GM18861 (cell line): Measurements from ENCODE around the gene ELK4.

Experiments
- ATAC-seq: cut with Tn5 transposase; IDR thresholded peaks from one replicate; pipeline ENCODE4 v1.9.1; 2021; ENCODE audit not compliant: unreplicated experiment

The ELK4 gene

GRCh38 chr1:205583461-205584130 lies 48.2 kb downstream of the ELK4 start:
- no peak for ATAC-seq

GRCh38 chr1:205582471-205583291 lies 49.1 kb downstream of the ELK4 start:
- ATAC-seq: no peak

GRCh38 chr1:205582046-205582445 lies 49.8 kb downstream of the ELK4 start:
- no peak for ATAC-seq

GRCh38 chr1:205581321-205581980 lies 50.4 kb downstream of the ELK4 start:
- no peak for ATAC-seq

GRCh38 chr1:205580923-205581180 lies 51.0 kb downstream of the ELK4 start:
- no peak for ATAC-seq

DNA sequence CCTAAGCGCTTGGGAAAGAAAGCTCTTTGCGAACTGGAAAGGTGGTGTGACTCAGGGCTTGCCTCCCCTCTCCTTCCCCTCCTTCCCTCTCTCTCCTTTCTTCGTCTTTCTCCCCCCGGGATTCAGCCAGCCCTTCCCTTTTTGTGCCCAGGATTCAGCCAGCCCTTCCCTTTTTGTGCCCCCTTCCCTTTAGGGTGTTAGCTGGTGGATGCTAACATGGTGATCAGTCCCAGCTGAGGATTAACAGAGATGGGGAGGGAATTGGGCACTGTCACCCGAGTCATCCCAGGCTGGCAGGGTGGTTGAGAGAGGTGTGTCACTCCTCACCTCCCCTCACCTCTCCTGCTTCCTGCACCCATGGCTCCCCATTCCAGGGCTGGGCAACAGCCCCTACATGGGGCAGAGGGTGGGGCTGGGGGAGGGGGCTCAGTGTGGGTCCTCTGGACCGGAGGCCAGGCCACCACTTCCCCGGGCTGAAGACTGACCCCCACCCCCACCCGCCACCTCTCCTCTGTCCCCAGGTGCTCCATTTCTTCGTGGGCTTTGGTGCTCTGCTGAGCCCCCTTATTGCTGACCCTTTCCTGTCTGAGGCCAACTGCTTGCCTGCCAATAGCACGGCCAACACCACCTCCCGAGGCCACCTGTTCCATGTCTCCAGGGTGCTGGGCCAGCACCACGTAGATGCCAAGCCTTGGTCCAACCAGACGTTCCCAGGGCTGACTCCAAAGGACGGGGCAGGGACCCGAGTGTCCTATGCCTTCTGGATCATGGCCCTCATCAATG lies 51.5 kb downstream of the ELK4 start:
- ATAC-seq: no peak

DNA sequence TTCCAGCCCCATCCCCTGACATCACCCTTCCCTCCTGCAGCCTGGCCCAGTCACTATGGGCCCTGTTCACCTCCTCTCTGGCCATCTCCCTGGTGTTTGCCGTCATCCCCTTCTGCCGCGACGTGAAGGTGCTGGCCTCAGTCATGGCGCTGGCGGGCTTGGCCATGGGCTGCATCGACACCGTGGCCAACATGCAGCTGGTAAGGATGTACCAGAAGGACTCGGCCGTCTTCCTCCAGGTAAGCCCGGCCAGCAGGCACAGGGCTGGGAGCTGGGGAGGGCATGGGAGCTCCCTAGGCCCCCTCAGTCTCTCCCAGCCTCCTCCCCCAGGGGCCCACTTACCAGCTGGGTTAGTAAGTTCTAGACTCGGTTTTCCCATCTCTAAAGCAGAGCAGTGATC lies 52.1 kb downstream of the ELK4 start:
- no peak for ATAC-seq

GRCh38 chr1:205578780-205579571 lies 52.8 kb downstream of the ELK4 start:
- ATAC-seq: no peak

DNA sequence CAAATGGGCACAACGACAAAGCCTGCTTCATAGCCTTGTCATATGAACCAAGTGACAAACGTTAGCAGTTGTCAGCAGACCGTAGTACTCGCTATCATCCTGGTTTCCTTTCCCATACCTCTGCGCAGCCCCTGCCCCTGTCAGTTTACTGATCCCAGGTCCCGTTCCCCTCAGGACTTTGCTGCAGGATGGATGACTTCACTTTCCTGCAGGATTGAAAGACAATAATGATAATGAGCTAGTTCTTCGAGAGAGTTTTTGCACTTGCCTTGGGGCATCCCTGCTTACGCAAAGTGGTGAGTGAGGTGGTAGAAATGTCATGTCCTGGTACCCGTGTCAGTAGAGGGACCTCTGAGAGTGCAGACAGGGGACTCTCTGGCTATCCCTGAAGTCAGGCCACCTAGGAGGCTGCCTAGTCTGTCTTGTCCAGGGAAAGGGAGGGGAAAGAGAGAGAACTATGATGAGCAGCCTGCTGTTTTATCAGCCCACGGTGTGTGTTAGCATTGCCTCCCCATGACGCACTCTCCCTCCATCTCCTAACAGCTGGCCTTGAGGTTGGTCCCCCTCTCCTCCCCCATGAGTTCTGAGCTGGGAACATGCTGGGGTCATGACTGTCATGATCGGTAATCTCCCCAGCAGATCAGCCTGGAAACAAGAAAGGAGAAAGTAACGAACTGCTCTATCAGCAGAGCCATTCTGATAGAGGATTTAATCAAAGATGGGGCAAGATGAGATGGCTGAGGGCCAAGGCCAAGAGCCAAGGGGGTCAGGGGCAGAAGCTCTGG lies 53.7 kb downstream of the ELK4 start:
- no peak for ATAC-seq

DNA sequence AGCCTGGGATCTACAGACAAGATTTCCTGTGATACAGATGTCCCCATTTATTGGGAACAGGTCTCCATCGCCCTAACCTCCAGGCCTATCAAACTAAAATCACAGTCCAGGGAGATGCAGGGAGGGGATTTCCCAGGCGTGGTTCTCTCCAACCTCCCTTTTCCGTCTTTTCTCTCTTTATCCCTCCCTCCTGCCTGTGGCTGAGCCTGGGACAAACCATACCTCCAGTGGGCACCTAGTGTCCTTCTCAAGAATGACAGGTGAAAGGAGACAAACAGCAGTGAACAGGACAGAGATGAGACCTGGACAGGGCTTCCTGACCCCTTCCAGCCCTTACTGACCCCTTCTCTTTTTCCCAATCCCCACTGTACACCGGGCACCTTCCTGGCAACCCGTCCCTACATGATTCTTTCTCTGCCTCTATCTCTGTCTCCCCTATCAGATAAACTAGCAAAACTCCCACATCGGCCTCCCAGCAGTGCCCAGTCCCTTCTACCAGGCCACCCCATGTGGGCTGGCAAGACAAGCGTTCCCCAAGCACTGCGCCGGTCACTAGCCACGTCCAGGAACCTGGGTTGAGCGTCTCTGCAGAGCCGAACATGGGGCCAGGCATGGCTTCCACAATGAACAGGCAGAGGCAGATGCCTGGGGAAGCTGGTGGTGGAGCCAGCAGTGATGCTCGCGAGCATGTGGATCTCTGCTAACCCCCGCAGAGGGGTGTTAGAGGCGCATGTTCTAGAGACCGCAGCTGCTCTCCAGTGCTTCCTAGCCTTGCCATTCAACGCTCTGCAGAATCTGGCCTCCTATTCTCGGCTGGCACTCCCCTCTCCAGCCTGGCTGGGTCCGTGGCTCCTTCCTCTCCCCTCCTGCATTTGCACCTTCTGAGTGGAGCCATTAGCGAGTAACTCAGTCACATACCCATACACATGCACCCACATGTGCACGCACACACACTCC lies 54.7 kb downstream of the ELK4 start:
- no peak for ATAC-seq

- ATAC-seq: no peak
These were observed 55.8 kb downstream of the ELK4 start for GRCh38 chr1:205576011-205576410.

- ATAC-seq: no peak
These were observed 56.4 kb downstream of the ELK4 start for GRCh38 chr1:205575294-205575885.

- ATAC-seq: no peak
These were observed 59.4 kb downstream of the ELK4 start for GRCh38 chr1:205572421-205572820.

DNA sequence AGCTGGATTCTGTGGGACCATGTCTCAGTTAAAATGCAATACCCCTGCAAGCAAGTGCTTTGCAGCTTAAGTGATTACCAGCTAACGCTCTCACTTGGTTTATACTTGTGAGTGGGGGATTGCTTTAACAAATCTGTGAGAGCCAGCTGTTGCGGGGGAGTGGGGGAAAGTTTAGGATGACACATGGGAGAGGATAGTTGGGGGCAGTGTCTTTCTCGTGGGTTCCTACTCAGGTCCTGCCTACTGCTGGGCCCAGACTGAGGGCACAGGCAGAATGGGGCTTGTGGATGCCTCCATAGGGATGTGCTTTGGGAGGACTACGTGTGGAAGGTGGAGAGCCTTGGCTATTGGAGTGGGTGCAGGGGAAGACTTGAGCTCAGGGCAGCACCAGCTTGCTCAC lies 60.1 kb downstream of the ELK4 start:
- ATAC-seq: no peak

GRCh38 chr1:205570796-205571537 lies 60.8 kb downstream of the ELK4 start:
- ATAC-seq: no peak

- no peak for ATAC-seq
These were observed 61.7 kb downstream of the ELK4 start for GRCh38 chr1:205570173-205570501.

GRCh38 chr1:205569411-205570172 lies 62.2 kb downstream of the ELK4 start:
- no peak for ATAC-seq
